ENCODE data around the gene MUC15.

DNA sequence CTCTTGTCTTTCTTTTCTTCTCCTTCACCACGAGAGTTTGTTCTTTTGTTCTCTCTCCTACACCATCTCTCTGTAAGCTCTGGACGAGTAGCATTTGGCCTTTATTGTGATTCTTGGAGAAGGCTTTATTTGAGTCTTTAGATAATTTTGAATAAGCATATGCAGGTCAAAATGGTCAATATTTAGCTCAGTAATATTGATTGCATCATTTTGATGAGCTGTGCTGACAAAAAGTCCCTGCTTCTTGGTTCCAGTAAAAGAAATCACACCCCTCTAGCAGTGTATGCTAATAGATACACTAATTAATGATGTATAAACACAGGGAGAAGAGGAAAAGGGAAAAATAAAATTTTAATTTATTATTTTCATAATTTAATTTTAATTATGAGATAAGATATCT is 25.8 kb upstream of the MUC15 start:
- TF ChIP-seq EZH2 (optimal IDR thresholded peaks at IDR 0.05; ENCODE audit: low read depth, low read length) (no peak), EZH2phosphoT487 (IDR thresholded peaks at IDR 0.05; ENCODE audit: low read length) (no peak)
- TF ChIP-seq, protein P1, sequence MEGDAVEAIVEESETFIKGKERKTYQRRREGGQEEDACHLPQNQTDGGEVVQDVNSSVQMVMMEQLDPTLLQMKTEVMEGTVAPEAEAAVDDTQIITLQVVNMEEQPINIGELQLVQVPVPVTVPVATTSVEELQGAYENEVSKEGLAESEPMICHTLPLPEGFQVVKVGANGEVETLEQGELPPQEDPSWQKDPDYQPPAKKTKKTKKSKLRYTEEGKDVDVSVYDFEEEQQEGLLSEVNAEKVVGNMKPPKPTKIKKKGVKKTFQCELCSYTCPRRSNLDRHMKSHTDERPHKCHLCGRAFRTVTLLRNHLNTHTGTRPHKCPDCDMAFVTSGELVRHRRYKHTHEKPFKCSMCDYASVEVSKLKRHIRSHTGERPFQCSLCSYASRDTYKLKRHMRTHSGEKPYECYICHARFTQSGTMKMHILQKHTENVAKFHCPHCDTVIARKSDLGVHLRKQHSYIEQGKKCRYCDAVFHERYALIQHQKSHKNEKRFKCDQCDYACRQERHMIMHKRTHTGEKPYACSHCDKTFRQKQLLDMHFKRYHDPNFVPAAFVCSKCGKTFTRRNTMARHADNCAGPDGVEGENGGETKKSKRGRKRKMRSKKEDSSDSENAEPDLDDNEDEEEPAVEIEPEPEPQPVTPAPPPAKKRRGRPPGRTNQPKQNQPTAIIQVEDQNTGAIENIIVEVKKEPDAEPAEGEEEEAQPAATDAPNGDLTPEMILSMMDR (IDR thresholded peaks at IDR 0.05; ENCODE audit: low read length): no peak

All from MM.1S (cell line).